ENCODE data around the gene BRCA1. TPM values are rescaled to one million over a fixed set of nuclear protein-coding genes. Genes with fewer than 3 reads are reported as not detected.
"Not testable (repeated sequence)": the region's sequence is repeated elsewhere in the genome, so short reads cannot be mapped to it uniquely, and the experiment has no call there.

BRCA1 gene
- total RNA-seq, 6 experiments from 2014 or later: 10.5 to 24.7 (median 22.5) TPM

DNA sequence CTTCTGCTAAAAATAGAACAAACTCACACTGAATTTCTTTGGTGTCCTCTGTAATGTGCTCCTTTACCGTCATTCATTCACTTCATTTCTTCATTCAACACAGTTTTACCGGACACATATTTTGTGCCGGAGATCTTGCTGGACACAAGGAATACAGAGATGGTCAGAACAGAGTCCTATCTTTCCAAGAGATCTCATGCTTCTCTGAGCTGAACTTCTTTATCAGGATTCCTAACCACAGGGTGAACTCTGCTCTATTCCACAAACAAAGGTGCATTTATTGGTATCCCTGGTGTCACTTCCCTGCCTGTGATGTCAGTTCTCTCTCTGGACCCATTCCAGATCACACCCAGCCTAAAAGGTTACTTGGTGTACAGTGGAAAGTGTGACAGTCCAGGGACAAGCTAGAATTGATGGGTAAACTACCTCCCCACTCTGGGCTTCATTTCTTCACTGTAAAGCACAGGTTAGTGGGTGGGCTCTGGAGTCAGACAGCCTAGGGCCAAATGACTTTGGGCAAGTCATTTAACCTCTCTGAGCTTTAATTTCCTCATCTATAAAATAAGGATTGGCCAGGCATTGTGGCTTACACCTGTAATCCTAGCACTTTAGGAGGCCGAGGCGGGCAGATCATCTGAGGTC lies 114.4 kb downstream of the BRCA1 start:
- no peaks in the 10 kb centered on the region; the same call in none of the 2 replicates for H3K36me3 Mint-ChIP-seq (ENCODE audit: low read depth)
- TF ChIP-seq, protein P1, sequence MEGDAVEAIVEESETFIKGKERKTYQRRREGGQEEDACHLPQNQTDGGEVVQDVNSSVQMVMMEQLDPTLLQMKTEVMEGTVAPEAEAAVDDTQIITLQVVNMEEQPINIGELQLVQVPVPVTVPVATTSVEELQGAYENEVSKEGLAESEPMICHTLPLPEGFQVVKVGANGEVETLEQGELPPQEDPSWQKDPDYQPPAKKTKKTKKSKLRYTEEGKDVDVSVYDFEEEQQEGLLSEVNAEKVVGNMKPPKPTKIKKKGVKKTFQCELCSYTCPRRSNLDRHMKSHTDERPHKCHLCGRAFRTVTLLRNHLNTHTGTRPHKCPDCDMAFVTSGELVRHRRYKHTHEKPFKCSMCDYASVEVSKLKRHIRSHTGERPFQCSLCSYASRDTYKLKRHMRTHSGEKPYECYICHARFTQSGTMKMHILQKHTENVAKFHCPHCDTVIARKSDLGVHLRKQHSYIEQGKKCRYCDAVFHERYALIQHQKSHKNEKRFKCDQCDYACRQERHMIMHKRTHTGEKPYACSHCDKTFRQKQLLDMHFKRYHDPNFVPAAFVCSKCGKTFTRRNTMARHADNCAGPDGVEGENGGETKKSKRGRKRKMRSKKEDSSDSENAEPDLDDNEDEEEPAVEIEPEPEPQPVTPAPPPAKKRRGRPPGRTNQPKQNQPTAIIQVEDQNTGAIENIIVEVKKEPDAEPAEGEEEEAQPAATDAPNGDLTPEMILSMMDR (IDR thresholded peaks at IDR 0.05): no peak
- H3K4me3 Mint-ChIP-seq: no peak overlapping the region
- no peak overlapping the region; the same call in 1 of the 2 replicates for H3K27ac Mint-ChIP-seq
- peaks cover 4% of the 10 kb centered on the region for H3K27me3 Mint-ChIP-seq (ENCODE audit: insufficient read depth)
- no peaks in the 10 kb centered on the region for H3K9me3 Mint-ChIP-seq
- peaks cover 35% of the 10 kb centered on the region for H3K4me1 Mint-ChIP-seq (ENCODE audit: low read depth)
- no peak for DNase-seq

DNA sequence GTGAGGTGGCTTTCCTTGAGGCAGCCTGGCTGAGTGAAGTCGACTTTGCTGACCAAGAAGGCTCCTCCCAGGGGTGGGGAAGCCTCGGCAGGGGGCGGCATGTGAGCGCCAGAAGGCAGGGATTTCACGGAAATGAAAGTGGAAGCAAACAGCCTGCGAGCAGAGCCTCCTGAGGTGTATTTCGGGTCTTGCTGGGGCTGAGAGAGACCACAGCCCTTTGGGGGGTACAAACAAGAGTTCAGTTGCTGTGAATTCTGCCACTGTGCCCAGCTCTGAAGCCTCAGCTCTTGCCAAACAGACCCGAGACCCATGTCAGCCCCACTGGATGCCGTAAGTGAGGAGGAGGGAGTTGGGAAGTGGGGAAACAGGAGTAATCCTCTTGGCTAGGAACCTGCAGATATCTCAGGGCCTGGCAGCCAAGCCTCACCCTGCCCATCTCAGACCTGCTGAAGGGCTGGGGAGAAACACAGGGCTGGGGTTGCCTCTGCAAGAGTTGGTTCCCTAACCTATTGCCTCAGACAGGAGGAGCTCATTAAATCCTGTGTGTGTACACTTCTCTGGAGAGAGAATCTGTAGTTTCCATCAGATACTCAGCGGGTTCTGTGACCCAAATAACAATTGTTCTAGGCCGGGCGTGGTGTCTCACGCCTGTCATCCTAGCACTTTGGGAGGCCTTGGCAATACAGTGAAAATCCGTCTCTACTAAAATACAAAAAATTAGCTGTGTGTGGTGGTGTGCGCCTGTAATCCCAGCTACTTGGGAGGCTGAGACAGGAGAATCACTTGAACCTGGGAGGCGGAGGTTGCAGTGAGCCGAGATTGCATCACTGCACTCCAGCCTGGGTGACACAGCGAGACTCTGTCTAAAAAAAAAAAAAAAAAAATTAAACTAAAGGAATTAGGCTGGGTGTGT lies 118.3 kb downstream of the BRCA1 start, which contains the start of gene IFI35:
IFI35 (plus strand) TSS at position 146 of the 913 bp plus-strand sequence; CDS start at position 310, 164 bp downstream.
- Mint-ChIP-seq H3K4me3 (peak within 1 kb of the TSS; percentile 99), H3K27ac (peak within 1 kb of the TSS; percentile 99), H3K36me3 (ENCODE audit: low read depth) (peaks cover 26% of the 10 kb centered on the region), H3K27me3 (ENCODE audit: insufficient read depth) (peaks cover 4% of the 10 kb centered on the region), H3K4me1 (ENCODE audit: low read depth) (peaks cover 46% of the 10 kb centered on the region), H3K9me3 (no peaks in the 10 kb centered on the region)
- DNase-seq: peak; percentile 80
- TF ChIP-seq, protein P1 (IDR thresholded peaks at IDR 0.05): peak; percentile 64

DNA sequence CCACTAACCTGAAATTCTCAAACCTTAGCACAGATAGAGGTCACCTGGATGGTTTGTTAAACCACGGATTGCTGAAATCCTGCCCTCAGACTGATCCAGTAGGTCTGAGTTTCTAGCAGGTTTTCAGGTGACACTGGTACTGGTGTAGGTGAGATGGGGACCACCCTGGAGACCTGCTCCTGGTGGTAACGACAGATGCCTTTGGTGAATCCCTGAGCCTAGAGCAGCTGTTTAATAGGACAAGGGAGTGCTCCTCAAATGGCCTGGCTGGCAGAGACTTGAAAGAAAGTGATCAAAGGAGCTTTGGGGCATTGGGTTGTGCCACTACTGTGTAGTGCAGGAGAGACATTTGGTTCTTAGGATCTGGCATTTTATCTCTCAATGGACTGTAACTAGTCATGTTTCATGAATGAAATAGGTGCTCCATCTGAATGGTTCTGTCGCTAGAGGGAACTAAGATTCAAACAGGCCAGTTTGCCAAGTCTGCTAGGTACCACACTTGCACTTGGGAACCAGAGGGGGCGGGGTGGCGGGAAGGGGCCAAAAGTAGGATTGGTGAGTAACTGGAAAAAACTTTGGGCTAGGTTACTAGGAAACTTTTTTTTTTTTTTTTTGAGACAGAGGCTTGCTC lies 121.5 kb downstream of the BRCA1 start:
- H3K4me1 Mint-ChIP-seq (ENCODE audit: low read depth): peaks cover 53% of the 10 kb centered on the region
- peaks cover 4% of the 10 kb centered on the region; the same call in 1 of the 2 replicates for H3K27me3 Mint-ChIP-seq (ENCODE audit: insufficient read depth)
- no peaks in the 10 kb centered on the region for H3K9me3 Mint-ChIP-seq
- H3K4me3 Mint-ChIP-seq: no peak overlapping the region; the same call in 1 of the 2 replicates
- DNase-seq: no peak
- H3K27ac Mint-ChIP-seq: peak overlapping the region; percentile 73
- TF ChIP-seq, protein P1 (IDR thresholded peaks at IDR 0.05): peak; percentile 27; the same call in 1 of the 2 replicates
- H3K36me3 Mint-ChIP-seq (ENCODE audit: low read depth): peaks cover 43% of the 10 kb centered on the region

DNA sequence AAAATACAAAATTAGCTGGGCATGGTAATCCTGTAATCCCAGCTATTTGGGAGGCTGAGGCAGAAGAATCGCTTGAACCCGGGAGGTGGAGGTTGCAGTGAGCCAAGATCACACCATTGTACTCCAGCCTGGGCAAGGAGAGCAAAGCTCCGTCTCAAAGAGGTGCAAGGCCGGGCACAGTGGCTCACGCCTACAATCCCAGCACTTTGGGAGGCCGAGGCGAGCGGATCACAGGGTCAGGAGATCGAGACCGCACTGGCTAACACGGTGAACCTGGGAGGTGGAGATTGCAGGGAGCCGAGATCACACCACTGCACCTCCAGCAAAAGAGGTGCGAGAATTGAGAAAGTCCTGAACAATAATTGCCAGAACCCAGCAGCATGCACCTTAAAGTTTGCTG lies 124.3 kb downstream of the BRCA1 start:
- H3K4me3 Mint-ChIP-seq: peak overlapping the region; percentile 32; the same call in 1 of the 2 replicates
- not testable (repeated sequence) for H3K27me3 Mint-ChIP-seq (ENCODE audit: insufficient read depth)
- H3K27ac Mint-ChIP-seq: peak overlapping the region; percentile 49

DNA sequence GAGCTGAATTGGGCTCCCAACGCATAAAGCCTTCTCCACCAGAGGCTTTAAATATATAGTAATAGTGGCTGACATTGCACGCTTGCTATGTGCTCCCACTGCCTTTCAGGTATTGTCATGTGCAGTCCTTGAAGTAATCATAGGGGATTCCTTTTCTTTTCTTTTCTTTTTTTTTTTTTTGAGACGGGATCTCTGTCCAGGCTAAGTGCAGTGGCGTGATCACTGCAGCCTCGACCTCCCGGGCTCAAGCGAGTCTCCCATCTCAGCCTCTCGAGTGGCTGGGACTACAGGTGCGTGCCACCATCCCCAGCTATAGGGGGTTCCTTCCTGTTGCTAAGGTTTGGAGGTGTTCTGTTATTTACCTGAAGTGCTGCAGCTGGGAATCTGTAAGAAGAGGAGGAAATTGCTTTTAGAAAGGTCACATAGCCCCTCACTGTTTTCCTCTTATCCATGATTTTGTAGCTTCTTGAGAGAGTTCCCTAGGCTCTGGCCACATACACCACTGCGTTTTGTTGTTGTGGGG lies 126.1 kb downstream of the BRCA1 start:
- Mint-ChIP-seq H3K9me3 (no peaks in the 10 kb centered on the region), H3K27me3 (ENCODE audit: insufficient read depth) (no peaks in the 10 kb centered on the region; the same call in 1 of the 2 replicates), H3K4me3 (peak overlapping the region; percentile 99), H3K4me1 (ENCODE audit: low read depth) (peaks cover 46% of the 10 kb centered on the region), H3K36me3 (ENCODE audit: low read depth) (peaks cover 52% of the 10 kb centered on the region), H3K27ac (peak overlapping the region; percentile 100)
- no peak for DNase-seq
- TF ChIP-seq, protein P1 (IDR thresholded peaks at IDR 0.05): no peak

More for the DNA sequence above, 124.3 kb downstream of the BRCA1 start:
- DNase-seq, H3K9me3 Mint-ChIP-seq: not testable (repeated sequence)
- Mint-ChIP-seq H3K36me3 (ENCODE audit: low read depth) (peaks cover 47% of the 10 kb centered on the region), H3K4me1 (ENCODE audit: low read depth) (peaks cover 54% of the 10 kb centered on the region)
